Activated CD8-positive, alpha-beta T cell treated with anti-CD3 and anti-CD28 coated beads for 36 hours (primary cell): ENCODE data around the gene PRCD. TPM values are rescaled to one million over a fixed set of nuclear protein-coding genes. Genes with fewer than 3 reads are reported as not detected.

Experiments used
- ATAC-seq: fragments of 200-7000 bp; cut with Tn5 transposase; one replicate; pipeline ENCODE4 v1.10.0; 2021; ENCODE audit warnings: mild to moderate bottlenecking, moderate library complexity
- CTCF ChIA-PET: fragments of 350-600 bp; sonication (Branson Sonifier 250); formaldehyde crosslinking; loops from one replicate; lab custom pipeline; 2021; ENCODE audit warnings: antibody characterized with exemption; lab: Charles Lee
- POLR2A ChIA-PET: fragments of 350-600 bp; sonication (Branson Sonifier 250); formaldehyde crosslinking; loops from one replicate; lab custom pipeline; 2021; ENCODE audit warnings: antibody characterized with exemption; lab: Charles Lee
- DNase-seq: peaks from one replicate; pipeline ENCODE4 v3.0.0-alpha.2; 2020
- H3K27ac Mint-ChIP-seq: one replicate; pipeline ENCODE4 v1.8.0; 2021; ENCODE audit warnings: mild to moderate bottlenecking, mixed read lengths
- H3K27me3 Mint-ChIP-seq: one replicate; pipeline ENCODE4 v1.8.0; 2021; ENCODE audit warnings: mixed read lengths
- H3K36me3 Mint-ChIP-seq: one replicate; pipeline ENCODE4 v1.8.0; 2021; ENCODE audit warnings: low read depth, mixed read lengths
- H3K4me1 Mint-ChIP-seq: one replicate; pipeline ENCODE4 v1.8.0; 2021; ENCODE audit warnings: low read depth, mixed read lengths
- H3K4me3 Mint-ChIP-seq: one replicate; pipeline ENCODE4 v1.8.0; 2021; ENCODE audit warnings: mild to moderate bottlenecking, moderate library complexity, mixed read lengths
- H3K9me3 Mint-ChIP-seq: one replicate; pipeline ENCODE4 v1.8.0; 2021; ENCODE audit warnings: mixed read lengths
- CTCF ChIP-seq: fragments of 200-600 bp; IDR thresholded peaks from one replicate; pipeline ENCODE4 v1.8.0; 2022; ENCODE audit warnings: antibody characterized with exemption, mild to moderate bottlenecking
- intact Hi-C: fragments of 100-400 bp; cut with micrococcal nuclease; formaldehyde crosslinking; loops from one replicate; pipeline ENCODE4 v1.10.0; 2022
- total RNA-seq, 2 experiments: library from RNA; stranded (reverse); gene quantifications; one replicate each; pipeline ENCODE4 v1.2.3, GENCODE V29; 2021

Gene PRCD
- total RNA-seq, 2 experiments from 2014 or later = not detected

DNA sequence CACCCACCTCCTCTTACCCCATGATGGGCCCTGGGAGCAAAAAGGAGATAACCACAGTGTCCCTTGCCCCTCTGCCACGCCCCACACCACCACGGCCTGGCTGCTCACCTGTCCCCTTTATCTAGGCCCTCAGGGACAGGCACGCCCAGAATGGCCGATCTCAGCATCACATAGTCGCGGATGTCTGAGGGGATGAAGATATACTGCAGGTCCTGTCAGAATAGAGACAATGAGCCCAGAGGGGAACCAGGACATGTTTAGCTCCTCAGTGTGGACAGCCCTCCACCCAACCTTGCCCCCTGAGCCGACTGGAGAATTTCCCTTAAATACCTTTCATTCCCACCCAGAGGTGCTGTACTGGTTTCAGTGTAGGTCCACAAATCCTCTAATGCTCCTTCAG lies 30.6 kb downstream of the PRCD start:
- no peak for ATAC-seq
- Mint-ChIP-seq H3K36me3 (peaks cover 24% of the 10 kb centered on the region), H3K27me3 (no peaks in the 10 kb centered on the region), H3K27ac (no peak overlapping the region), H3K9me3 (peaks cover 1% of the 10 kb centered on the region), H3K4me3 (no peak overlapping the region), H3K4me1 (peaks cover 25% of the 10 kb centered on the region)
- no peak for DNase-seq
- ChIA-PET CTCF (interaction anchor here (1.0 to 3.1 kb wide), 3 partner anchors 9 to 54 kb away, joined by 3 to 12 read pairs (median 7); no protein-coding TSS in a partner anchor), POLR2A (interaction anchor here (0.9 to 4.2 kb wide), 3 partner anchors 9 to 13 kb away, joined by 3 to 37 read pairs (median 15); no protein-coding TSS in a partner anchor)
- no peak for TF ChIP-seq CTCF
- intact Hi-C loops = no loop called here

GRCh38 chr17:76570877-76571471 lies 31.1 kb downstream of the PRCD start:
- ATAC-seq (no peak), DNase-seq (no peak)
- Mint-ChIP-seq H3K36me3 (peaks cover 19% of the 10 kb centered on the region), H3K9me3 (peaks cover 1% of the 10 kb centered on the region), H3K27ac (no peak overlapping the region), H3K27me3 (no peaks in the 10 kb centered on the region), H3K4me3 (no peak overlapping the region), H3K4me1 (peaks cover 21% of the 10 kb centered on the region)
- intact Hi-C loops = no loop called here
- ChIA-PET CTCF (interaction anchor here (1.0 to 3.1 kb wide), 3 partner anchors 9 to 53 kb away, joined by 3 to 12 read pairs (median 7); no protein-coding TSS in a partner anchor), POLR2A (interaction anchor here (0.9 to 3.7 kb wide), 4 partner anchors 10 to 56 kb away, joined by 3 to 15 read pairs (median 6); no protein-coding TSS in a partner anchor)
- no peak for TF ChIP-seq CTCF

DNA sequence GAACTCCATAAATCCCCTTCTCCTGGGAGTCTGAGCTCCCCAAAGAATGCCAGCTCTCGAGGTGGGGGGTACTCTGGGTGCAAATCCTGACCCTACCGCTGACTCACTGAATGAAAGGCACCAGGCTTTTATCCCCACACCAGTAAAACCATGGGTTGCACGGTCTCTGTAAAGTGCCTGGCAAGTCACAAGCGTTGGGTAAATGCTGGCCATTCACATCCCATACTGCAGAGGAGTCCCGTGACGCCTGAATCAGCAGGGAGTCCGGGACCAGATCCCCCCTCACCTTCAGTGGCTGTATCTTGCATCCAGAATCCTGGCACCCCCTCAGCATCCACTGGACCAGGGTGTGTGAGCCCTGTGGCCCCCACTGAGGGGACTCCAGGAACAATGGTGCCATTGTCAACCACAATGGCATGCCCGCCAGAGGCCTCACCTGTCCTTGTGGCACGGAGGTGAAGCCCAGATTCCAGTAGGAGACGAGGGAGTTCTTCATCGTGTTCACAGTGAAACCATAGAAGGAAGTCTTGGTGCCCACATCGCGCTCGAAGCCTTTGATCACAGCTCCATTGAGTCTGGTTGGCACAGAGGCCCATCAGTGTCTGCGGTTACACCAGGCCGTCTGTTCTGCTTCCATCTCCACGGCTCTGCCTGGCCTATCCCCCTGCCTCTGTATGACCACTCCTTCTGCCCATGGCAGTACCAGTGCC lies 32.5 kb downstream of the PRCD start:
- POLR2A ChIA-PET = interaction anchor here (2.3 to 3.7 kb wide), 2 partner anchors 12 to 15 kb away, joined by 10 to 15 read pairs; no protein-coding TSS in a partner anchor
- H3K4me3 Mint-ChIP-seq = no peak overlapping the region

GRCh38 chr17:76573096-76573495 lies 33.3 kb downstream of the PRCD start:
- ChIA-PET CTCF (interaction anchor here (0.8 to 3.1 kb wide), 2 partner anchors 12 to 51 kb away, joined by 3 to 12 read pairs; no protein-coding TSS in a partner anchor), POLR2A (interaction anchor here (1.1 to 3.7 kb wide), 3 partner anchors 8 to 16 kb away, joined by 3 to 15 read pairs (median 10); no protein-coding TSS in a partner anchor)
- intact Hi-C loops = no loop called here
- TF ChIP-seq CTCF = no peak
- no peak overlapping the region for H3K4me3 Mint-ChIP-seq
- no peak overlapping the region for H3K27ac Mint-ChIP-seq
- ATAC-seq (no peak), DNase-seq (no peak)
- H3K36me3 Mint-ChIP-seq = peaks cover 3% of the 10 kb centered on the region
- H3K9me3 Mint-ChIP-seq = peaks cover 1% of the 10 kb centered on the region
- H3K4me1 Mint-ChIP-seq = peaks cover 4% of the 10 kb centered on the region
- H3K27me3 Mint-ChIP-seq = no peaks in the 10 kb centered on the region

More for the DNA sequence above, 32.5 kb downstream of the PRCD start:
- CTCF ChIA-PET = interaction anchor here (1.3 to 3.1 kb wide), 3 partner anchors 8 to 52 kb away, joined by 4 to 12 read pairs (median 7); no protein-coding TSS in a partner anchor
- Mint-ChIP-seq H3K4me1 (peaks cover 11% of the 10 kb centered on the region), H3K27ac (no peak overlapping the region), H3K9me3 (peaks cover 1% of the 10 kb centered on the region), H3K27me3 (no peaks in the 10 kb centered on the region), H3K36me3 (peaks cover 5% of the 10 kb centered on the region)
- TF ChIP-seq CTCF = no peak
- ATAC-seq (no peak), DNase-seq (no peak)
- intact Hi-C loops = no loop called here
